Suppressor macrophage treated with lipopolysaccharide for 4 hours (primary cell): ENCODE results near the gene KCNE3.
A peak's percentile ranks its signal among the peaks of the same experiment; 100 is the strongest.
"Not testable (repeated sequence)": the region's sequence is repeated elsewhere in the genome, so short reads cannot be mapped to it uniquely, and the experiment has no call there.

Experiments
- DNase-seq: peaks from one replicate; pipeline ENCODE4 v3.0.0-alpha.2; 2020

KCNE3 gene

DNA sequence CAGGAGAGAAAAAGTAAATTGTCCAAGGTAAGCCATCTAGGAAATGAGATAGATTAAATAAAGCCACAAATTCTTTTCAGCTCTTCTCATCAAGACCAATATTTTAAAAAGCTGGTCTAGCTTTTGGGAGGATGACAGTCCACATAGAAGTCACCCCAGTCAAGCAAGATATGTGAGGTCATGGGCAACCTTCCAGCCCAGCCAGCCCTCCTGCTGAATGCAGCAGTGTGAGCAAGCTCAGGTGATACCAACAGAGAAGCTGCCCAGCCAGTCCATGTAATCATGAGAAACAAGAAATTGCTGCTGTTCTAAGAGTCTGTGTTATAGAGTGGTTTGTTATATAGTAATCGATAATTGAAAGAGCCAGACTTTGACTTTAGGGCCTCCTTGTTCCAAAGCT is 28.7 kb downstream of the KCNE3 start:
- DNase-seq = no peak

DNA sequence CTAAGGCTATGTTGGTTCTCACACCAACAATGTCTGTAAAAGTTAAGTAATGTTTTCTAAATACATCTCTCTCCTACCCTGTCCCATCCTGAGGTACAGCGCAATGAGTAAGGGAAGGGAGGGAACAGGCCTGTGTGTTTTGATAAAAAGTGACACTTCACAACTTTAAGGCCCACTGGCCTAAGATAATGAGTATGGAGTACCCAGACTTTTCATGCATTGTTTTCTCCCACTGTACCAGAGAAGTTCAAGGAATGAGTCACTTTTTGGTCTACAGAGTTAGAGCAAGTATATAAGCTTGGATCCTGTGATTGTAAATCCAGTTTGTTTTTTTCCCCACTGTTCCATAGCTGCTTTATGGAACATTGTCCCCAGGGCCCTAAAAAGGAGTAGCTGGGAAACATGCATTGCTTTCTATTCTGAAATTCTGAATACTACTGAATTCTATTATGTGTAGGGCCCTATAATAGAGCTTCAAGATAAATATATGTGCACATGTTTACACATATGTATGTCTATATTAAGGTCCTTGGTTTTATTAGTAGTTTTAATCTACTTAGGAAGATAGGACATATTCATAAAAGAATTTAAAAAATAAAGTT is 29.8 kb downstream of the KCNE3 start:
- no peak for DNase-seq

DNA sequence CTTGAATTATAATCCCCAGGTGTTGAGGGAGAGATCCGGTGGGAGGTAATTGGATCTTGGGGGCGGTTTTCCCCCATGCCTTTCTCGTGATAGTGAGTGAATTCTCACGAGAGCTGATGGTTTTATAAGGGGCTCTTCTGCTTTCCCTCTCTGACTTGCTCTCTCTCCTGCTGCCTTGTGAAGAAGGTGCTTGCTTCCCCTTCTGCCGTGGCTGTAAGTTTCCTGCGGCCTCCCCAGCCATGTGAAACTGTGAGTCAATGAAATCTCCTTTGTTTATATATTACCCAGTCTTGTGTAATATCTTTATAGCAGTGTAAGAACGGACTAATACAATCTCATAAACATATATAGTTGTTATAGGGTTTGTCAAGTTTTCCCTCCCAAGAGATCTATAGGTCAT is 32.8 kb downstream of the KCNE3 start:
- peak; percentile 41 for DNase-seq

DNA sequence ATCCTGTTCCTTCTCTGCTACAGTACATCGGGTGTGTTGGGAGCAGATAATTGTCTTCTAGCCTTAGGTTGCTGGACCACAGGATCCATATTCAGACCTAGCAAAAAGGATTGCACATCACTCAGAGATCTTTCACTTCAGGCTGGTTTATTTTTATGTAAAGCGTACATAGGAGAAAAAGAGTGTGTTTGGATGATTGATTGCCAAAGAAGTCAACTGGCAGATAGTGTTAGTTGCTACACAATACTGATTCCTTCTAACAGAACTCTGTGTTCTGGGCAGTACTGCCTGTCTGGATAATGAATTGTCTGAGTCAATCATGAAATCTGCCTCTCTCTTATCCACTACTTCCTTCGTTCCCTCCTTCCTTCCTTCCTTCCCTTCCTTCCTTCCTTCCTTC is 38.1 kb downstream of the KCNE3 start:
- DNase-seq = no peak

DNA sequence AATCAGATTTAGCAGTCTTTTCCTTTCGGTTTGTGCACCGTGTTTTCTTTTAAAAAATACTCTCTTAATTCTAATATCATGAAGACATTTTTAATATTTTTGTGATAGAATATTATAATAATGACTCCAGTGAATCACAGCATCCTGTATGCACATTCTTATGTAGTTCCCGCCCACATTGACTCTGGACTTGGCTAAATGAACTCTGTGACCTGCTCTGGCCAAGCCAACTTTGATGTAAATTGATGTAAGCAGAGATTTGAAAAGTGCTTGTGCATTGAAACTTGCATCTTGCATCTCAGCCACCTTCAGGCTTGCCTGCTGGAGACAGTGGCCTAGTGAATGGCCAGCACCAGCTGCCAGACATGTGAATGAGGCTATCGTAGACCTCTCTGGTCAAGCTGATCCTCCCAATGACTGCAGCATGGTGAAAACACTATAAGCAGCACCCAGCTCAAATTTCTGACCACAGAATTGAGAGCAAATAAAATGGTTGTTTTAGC is 39.9 kb downstream of the KCNE3 start:
- no peak for DNase-seq

DNA sequence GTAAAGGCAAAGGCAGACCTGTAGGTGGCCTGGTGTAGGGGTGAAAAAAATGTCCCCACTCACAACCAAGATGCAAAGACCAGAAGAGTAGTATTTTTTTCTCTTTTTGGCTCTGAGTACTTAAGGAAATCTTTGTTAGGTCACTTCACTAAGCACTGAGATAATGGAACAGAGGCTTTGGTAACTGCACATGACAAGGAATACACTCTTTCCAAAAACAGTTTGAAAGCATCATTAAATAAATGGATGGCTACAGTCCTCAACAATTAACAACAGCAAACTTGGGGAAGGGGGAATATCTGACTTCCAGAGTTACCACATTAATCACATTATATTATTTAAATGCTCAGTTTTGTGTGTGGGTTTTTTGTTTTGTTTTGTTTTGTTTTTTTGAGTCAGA is 42.2 kb downstream of the KCNE3 start:
- DNase-seq = no peak

DNA sequence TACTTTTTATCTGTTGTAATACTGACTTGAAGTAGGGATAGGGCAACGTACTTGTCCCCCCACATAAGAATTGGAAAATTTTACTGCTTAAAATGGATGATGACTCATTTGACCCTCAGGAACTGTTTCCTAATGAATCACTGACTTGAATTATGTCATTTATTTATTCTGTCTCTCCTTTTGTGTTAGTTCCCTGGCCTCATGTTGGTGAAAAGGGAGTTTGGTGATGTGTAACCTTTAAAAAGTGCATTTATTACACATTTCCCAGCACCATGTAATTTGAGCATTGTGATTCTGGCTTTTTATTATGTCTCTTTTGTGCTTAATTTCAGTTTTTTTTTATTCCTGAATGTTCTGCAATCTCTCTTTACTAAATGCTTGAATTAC is 48.8 kb downstream of the KCNE3 start:
- peak; percentile 21 for DNase-seq

DNA sequence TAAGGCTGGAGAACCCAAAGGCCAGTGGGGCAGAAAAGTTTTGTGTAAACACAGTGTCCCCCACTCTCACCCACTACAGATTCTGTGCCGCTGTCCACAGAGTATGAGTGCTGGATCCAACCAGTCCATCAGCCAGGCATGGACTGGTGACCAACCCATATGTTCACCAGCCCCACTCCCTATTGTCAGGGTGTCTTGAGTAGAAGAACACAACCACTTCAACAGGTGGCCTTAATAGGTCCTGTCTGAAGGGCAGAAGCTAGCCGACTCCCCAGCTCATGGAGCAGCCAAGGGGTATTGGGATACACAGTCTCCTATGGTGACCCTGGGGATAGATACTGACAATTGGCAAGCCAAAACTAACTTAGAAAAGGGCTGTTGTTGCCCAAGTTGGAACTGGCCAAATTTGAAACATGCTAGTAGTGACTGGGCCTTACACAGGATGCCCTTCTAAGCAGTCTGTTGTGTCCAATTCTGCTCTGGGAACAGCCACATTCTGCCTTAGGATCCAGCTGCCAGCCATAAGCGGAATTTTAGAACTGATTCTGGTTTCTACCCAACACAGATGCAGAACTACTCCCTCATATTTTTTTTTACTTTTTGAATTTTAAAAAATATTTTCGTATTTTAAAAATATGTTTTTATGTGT is 49.4 kb downstream of the KCNE3 start:
- DNase-seq = no peak

DNA sequence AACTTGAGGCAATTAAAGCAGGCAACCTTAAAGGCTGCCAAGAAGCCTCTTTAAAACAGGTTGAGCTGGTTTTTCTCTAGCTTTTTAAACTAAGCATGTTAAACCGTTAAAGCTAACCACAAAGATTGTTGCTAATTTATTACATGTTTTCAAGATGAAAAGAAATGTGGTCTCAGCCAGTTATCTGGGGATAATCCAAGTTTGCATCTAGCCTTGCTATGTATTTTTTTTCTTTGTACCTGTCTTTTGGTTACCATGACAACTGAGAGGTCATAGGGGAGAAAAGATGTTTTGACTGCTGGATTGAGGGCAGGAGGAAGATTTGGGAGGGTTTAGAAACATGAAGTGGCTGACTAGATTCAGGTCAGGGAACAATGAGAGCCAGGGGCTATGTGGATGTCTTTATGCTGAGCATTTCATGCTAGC is 50.0 kb downstream of the KCNE3 start:
- DNase-seq = no peak

DNA sequence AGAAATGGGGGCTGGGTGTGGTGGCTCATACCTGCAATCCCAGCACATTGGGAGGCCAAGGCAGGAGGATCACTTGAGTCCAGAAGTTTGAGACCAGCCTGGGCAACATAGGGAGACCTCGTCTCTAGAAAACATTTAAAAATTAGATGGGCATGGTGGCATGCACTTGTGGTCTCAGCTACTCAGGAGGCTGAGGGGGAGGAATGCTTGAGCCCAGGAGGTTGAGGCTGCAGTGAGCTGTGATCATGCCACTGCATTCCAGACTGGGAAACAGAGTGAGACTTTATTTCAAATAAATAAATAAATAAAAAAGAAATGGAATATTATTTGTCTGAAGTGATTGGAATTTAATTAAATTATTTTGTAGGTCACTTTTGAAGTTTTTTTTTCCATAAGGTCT is 50.4 kb downstream of the KCNE3 start:
- DNase-seq = not testable (repeated sequence)

DNA sequence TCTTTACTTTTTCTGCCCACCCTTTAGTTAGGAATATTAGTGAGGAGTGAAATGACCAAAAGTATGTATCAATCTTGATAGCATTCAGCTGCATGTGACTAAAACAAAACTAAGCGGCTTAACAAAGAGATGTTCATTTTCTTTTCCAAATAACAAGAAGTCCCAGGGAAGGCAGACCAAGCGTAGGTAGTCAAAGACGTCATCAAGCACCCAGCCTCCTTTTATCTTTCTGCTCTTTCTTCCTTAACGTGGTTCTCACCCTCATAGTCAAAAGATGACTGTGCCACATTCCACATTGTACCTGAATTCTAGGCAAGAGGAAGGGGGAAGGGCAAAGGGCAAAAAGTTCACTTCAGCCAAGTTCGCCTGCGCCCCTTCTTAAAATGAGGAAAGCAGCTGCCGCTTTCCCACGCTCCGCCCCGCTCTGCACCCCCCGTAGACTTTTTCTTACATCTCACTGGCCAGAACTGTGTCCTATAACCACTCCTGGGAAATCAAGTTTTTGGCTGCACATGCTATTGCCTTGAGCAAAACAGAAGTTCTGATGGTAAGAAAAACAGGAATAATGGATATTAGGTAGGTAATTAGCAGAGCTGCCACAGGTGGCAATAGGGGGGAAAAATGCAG is 54.5 kb downstream of the KCNE3 start:
- DNase-seq = no peak

DNA sequence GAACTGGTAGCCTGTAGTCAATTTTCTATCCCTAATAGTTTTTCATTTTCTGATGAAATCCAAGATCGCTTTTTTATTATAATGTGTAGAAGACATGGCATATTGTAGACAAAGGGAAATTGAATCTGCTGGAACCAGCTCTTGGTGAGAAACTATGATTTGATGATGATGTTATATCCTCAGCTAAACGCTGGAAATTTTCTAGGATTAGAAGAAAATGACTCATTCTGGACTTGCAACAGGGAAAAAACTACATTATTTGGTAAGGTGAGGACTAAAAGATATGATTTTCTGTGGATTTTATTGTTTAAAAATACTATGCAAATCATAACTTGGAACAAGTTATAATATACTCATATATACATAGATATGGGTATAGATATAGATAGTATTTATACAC is 55.0 kb downstream of the KCNE3 start:
- DNase-seq = no peak

DNA sequence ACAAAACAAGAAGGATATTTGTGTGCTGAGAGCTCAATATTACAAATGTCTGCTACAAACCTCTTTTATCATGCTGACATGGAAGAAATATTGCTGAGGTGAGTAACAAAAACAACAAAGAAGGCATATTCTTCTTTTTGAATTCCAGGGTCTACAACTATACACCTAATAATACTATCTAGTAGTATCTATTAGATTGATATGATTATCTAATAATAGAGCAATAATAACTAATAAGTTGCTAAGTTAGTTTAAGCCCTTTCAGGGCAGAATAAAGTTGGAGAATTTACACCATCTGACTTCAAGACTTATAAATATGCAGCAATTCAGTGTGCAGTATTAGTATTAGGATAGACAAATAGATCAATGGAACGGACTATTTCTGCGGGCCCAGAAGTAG is 57.7 kb downstream of the KCNE3 start:
- DNase-seq = no peak
